ENCODE results near the gene BCAS3.

Gene BCAS3

GRCh38 chr17:61420745-61421398 is 743.2 kb downstream of the BCAS3 start:
- TF ChIP-seq TCF12 (IDR thresholded peaks at IDR 0.05; ENCODE audit: low read depth): no peak
- no peak for TF ChIP-seq YY1 (IDR thresholded peaks at IDR 0.05; ENCODE audit: low read depth)

GRCh38 chr17:61421460-61421859 is 743.8 kb downstream of the BCAS3 start:
- no peak for TF ChIP-seq MAX (IDR thresholded peaks at IDR 0.05)
- no peak for TF ChIP-seq EP300 (IDR thresholded peaks at IDR 0.05; ENCODE audit: borderline replicate concordance)
- TF ChIP-seq FOXM1 (IDR thresholded peaks at IDR 0.05; ENCODE audit: borderline replicate concordance, low read depth): no peak
- no peak for TF ChIP-seq TAF1 (IDR thresholded peaks at IDR 0.05; ENCODE audit: low read depth)
- TF ChIP-seq ZBTB7A (IDR thresholded peaks at IDR 0.05; ENCODE audit: low read depth): no peak
- no peak for TF ChIP-seq TCF12 (IDR thresholded peaks at IDR 0.05; ENCODE audit: low read depth)
- no peak for TF ChIP-seq CEBPB (IDR thresholded peaks at IDR 0.05)
- no peak for TF ChIP-seq USF1 (IDR thresholded peaks at IDR 0.05)
- no peak for TF ChIP-seq YY1 (IDR thresholded peaks at IDR 0.05; ENCODE audit: low read depth)
- no peak for TF ChIP-seq EGR1 (IDR thresholded peaks at IDR 0.05)

- TF ChIP-seq YY1 (IDR thresholded peaks at IDR 0.05; ENCODE audit: low read depth) (no peak), FOXM1 (IDR thresholded peaks at IDR 0.05; ENCODE audit: borderline replicate concordance, low read depth) (no peak), TEAD4 (IDR thresholded peaks at IDR 0.05) (no peak)
Measured at GRCh38 chr17:61422116-61422799, 744.6 kb downstream of the BCAS3 start.

- TF ChIP-seq EP300 (IDR thresholded peaks at IDR 0.05; ENCODE audit: borderline replicate concordance) (no peak), TAF1 (IDR thresholded peaks at IDR 0.05; ENCODE audit: low read depth) (no peak), CREB1 (IDR thresholded peaks at IDR 0.05; ENCODE audit: low read depth) (no peak)
Measured at GRCh38 chr17:61422869-61423268, 745.2 kb downstream of the BCAS3 start.

- no peak for TF ChIP-seq RAD21 (IDR thresholded peaks at IDR 0.05; ENCODE audit: low read depth)
- TF ChIP-seq USF1 (IDR thresholded peaks at IDR 0.05): no peak
- TF ChIP-seq TAF1 (IDR thresholded peaks at IDR 0.05; ENCODE audit: low read depth): no peak
- TF ChIP-seq MAX (IDR thresholded peaks at IDR 0.05): no peak
- no peak for TF ChIP-seq EP300 (IDR thresholded peaks at IDR 0.05; ENCODE audit: borderline replicate concordance)
- no peak for TF ChIP-seq NFIC (IDR thresholded peaks at IDR 0.05)
- no peak for TF ChIP-seq FOXM1 (IDR thresholded peaks at IDR 0.05; ENCODE audit: borderline replicate concordance, low read depth)
- TF ChIP-seq CEBPB (IDR thresholded peaks at IDR 0.05): no peak
- no peak for TF ChIP-seq ZBTB7A (IDR thresholded peaks at IDR 0.05; ENCODE audit: low read depth)
- TF ChIP-seq CREB1 (IDR thresholded peaks at IDR 0.05; ENCODE audit: low read depth): no peak
- no peak for TF ChIP-seq YY1 (IDR thresholded peaks at IDR 0.05; ENCODE audit: low read depth)
- TF ChIP-seq REST (IDR thresholded peaks at IDR 0.05; ENCODE audit: low read depth): no peak
- TF ChIP-seq TCF12 (IDR thresholded peaks at IDR 0.05; ENCODE audit: low read depth): no peak
- TF ChIP-seq EGR1 (IDR thresholded peaks at IDR 0.05): no peak
- TF ChIP-seq TEAD4 (IDR thresholded peaks at IDR 0.05): no peak
Measured at GRCh38 chr17:61423967-61424649, 746.5 kb downstream of the BCAS3 start.

GRCh38 chr17:61425682-61426481 is 748.2 kb downstream of the BCAS3 start:
- no peak for TF ChIP-seq MAX (IDR thresholded peaks at IDR 0.05)
- TF ChIP-seq NFIC (IDR thresholded peaks at IDR 0.05): no peak
- TF ChIP-seq EP300 (IDR thresholded peaks at IDR 0.05; ENCODE audit: borderline replicate concordance): no peak
- TF ChIP-seq FOXM1 (IDR thresholded peaks at IDR 0.05; ENCODE audit: borderline replicate concordance, low read depth): no peak
- TF ChIP-seq YY1 (IDR thresholded peaks at IDR 0.05; ENCODE audit: low read depth): no peak
- TF ChIP-seq TCF12 (IDR thresholded peaks at IDR 0.05; ENCODE audit: low read depth): no peak
- peak; percentile 51 for TF ChIP-seq RAD21 (IDR thresholded peaks at IDR 0.05; ENCODE audit: low read depth)

Measured in Ishikawa (cell line).